ENCODE results near the gene PNPLA8.

- TF ChIP-seq CTCF (IDR thresholded peaks at IDR 0.05; ENCODE audit: low read depth, low read length), result no peak
- no peak for TF ChIP-seq POLR2A (IDR thresholded peaks at IDR 0.05; ENCODE audit: extremely low read depth, insufficient read length)
- TF ChIP-seq, protein P1, sequence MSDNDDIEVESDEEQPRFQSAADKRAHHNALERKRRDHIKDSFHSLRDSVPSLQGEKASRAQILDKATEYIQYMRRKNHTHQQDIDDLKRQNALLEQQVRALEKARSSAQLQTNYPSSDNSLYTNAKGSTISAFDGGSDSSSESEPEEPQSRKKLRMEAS (IDR thresholded peaks at IDR 0.05; ENCODE audit: low read depth, low read length), result no peak
- TF ChIP-seq MYC (IDR thresholded peaks at IDR 0.05; ENCODE audit: low read depth, low read length), result no peak
Measured at GRCh38 chr7:108487646-108488045, 38.3 kb downstream of the PNPLA8 start.
